Stimulated activated CD8-positive, alpha-beta memory T cell treated with anti-CD3 and anti-CD28 coated beads, Interleukin-15, amount 100 ng/mL, for 1 hour (primary cell): ENCODE results near the gene TFPT.

Experiments used
- DNase-seq: peaks from one replicate; pipeline ENCODE4 v3.0.0-alpha.2; 2020; ENCODE audit warnings: low read depth

TFPT gene

GRCh38 chr19:54115109-54116063 lies at the start of gene TFPT, which contains the start of gene PRPF31:
TSS of gene TFPT (minus strand) at chr19:54115657. CDS start at chr19:54115269, 388 bp downstream.
TSS of gene PRPF31 (plus strand) at chr19:54115754. CDS start at chr19:54118279, 2,525 bp downstream.
- DNase-seq = peak; percentile 96

DNA sequence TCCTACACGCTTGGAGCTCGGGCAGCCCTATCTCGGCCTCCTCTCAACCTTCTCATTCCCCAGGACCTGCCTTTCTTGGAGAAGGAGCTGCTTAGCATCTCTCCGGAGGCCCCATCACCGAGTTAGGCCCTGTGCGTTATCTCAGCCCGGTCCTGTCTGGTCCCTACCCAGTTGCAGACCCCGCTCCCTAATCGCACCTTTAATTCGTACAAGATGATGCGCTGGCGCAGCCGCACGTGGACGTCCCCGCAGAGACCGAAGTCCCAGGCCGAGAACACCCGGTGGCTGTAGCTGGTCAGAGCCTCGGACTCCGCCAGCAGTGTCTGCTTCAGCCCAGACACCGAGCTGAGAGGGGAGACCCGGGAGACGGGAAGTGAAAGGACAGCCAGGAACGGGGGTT lies 49.8 kb upstream of the TFPT start:
- no peak for DNase-seq

- no peak for DNase-seq
Observed at GRCh38 chr19:54164369-54165068, 49.1 kb upstream of the TFPT start.

DNA sequence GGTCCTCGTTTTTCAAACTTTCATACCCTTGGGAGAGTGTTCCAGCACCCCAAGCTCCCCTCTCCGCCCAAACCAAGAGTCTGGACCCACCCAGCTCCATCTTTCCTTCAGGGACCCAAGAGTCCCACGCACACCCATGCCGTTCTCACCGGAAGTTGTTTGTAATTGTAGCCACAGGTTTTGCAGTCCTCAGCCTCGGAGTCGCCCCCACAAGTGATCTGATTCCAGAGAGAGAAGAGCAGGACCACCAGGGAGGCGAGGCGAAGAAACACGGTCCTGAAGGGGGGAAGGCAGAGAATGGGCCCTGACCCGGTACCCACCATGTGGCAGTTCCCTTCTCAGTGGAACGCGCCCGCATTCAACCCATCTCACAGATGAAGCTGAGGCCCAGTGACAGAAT lies 47.4 kb upstream of the TFPT start:
- no peak for DNase-seq

DNA sequence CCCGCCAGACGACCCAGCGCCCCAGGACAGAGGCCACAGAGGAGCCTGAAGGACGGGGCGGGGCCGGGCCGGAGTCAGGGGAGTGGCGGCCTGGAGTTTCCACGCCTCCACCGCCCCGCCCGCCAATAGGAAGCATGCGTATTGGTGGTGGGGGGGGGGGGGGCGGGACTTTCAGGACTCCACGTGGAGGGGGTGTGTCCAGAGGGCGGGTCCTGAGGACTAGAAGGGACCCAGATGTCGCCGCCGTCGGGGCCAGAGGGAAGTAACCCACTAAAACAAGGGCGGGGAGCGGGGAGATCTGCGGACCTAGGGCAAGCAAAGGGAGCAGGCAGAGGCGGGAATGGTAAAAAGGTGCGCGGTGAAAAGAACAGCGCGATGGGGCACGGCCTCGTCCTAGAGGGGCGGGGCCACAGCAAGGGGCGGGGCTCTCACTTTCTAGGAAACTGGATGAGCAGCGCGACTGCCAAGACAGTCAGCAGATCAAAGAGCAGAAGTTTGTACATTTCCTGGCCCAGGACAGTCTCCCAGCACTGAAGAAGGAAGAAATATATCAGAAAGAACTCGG lies 46.9 kb upstream of the TFPT start:
- peak; percentile 66 for DNase-seq

- DNase-seq = no peak
Observed at GRCh38 chr19:54160854-54161253, 45.4 kb upstream of the TFPT start.

GRCh38 chr19:54160182-54160811 lies 44.8 kb upstream of the TFPT start:
- no peak for DNase-seq

GRCh38 chr19:54159352-54160181 lies 44.1 kb upstream of the TFPT start, which contains the start of gene LENG1:
TSS of gene LENG1 (minus strand) at chr19:54159721. CDS start at chr19:54159695, 26 bp downstream.
- peak; percentile 96 for DNase-seq

- DNase-seq = no peak
Observed at GRCh38 chr19:54158812-54159351, 43.4 kb upstream of the TFPT start.

DNA sequence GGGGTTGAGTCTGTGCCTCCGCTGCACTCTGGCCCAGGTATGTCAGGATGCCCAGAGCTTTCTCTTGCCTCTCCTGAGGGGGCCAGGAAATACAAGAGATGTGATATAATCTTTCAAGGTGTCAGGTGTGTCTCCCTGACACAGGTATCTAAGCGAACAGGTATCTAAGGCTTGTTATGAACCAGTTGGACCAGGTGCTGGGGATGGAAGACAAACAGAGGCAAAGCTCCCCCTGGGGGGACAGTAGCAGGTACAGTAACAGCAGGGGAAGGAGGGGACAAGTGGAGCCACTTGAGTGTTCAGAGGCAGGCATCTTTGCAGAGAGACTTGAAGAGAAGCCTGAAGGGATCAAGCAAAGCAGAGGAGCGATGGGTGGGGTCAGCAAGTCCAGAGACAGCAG lies 41.5 kb upstream of the TFPT start:
- DNase-seq = no peak

- DNase-seq = no peak
Observed at GRCh38 chr19:54156490-54156889, 41.0 kb upstream of the TFPT start.

- no peak for DNase-seq
Observed at GRCh38 chr19:54155694-54156093, 40.2 kb upstream of the TFPT start.

DNA sequence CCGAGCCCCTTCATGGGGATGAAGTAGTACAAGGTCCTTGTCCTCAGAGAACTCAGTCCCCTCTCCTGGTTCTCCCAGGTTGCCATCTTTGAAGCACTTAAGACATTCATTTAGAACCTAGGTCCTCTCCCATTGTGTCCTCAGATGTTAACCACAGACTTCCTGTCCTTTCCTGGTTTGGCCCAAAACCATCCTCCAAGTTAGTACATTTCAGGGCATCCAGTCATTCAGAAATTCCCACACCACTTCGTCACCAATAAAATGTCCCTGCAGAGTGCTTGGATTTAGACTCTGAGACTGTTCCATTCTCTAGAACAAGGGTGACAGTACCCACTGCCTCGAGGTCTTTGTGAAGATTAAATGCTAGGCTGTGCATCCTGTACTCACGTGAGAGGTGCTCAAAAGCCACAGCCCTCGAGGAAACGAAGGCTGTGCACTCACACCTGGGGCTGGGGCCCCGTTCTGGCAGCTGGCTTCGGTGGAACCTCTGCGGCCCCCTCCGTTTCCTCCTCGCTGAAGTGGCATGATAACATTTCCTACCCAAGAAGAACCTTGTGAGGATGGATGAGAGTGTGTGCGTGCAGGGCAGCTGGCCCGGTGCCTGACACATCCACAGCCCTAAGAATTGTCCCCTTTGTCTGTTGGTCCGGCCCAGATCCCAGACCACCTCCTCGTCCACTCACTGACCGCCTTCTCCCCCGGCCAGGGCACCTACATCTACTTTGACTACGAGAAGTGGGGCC lies 39.3 kb upstream of the TFPT start:
- no peak for DNase-seq

DNA sequence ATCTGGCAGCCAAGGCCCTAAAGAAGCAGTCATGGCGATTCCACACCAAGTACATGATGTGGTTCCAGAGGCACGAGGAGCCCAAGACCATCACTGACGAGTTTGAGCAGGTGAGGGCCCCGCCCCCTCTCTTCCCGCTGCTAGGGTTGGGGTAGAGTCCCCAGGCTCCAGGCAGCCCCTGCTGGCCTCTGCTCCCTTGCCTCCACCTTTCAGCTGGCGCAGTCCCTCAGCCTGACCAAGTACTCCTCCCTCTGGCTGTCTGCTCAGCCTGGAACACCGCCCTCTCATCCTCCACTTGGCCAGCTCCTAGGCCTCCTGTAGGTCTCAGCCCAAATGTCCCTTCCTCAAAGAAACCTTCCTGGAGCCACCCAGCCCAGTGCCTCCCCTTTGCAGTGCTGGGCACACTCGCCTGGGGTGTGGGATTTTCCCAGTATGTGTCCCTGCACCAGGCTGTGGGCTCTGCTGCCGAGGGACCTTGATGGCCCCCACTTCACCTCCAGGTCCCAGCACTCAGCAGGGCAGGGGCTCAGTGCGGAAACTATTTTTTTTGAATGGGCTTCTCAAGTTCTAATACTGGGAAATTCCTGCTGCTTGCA lies 38.4 kb upstream of the TFPT start:
- no peak for DNase-seq

GRCh38 chr19:54152878-54153524 lies 37.5 kb upstream of the TFPT start:
- DNase-seq = no peak

- no peak for DNase-seq
Observed at GRCh38 chr19:54152267-54152666, 36.8 kb upstream of the TFPT start.

DNA sequence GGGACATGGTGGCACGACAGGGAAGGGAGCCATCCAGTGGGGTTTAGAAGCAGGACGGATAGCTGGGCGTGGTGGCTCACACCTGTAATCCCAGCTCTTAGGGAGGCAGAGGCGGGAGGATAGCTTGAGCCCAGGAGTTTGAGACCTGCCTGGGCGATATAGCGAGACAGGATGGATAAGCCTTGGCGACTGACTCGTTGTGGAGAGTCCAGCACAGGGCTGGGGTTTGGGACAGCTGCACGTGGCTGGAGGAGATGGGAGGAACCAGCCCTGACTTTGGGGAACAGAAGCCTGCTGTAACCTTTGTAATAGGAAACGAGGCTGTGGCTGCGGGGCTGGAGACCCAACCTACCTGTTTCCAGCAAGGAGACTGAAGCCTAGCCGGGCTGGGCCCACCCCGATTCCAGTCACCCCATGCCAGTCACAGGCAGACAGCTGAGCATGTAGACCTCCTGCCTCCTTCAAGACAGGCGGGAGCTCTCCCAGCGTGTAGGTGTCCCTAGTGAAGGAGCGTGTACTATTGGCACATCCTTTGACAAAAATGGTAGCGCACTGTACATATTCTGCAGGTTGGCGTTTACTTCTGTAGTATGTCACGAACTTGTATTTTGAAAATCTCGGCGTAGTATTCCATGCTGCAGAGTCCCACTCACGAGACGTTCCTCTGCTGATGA lies 36.0 kb upstream of the TFPT start:
- no peak for DNase-seq

- no peak for DNase-seq
Observed at GRCh38 chr19:54149021-54149812, 33.8 kb upstream of the TFPT start.
